Testis (tissue), 2 donors: Measurements from ENCODE around the gene NT5C1A.

ENCODE experiments used
- CTCF ChIP-seq, 3 experiments: fragments of 450-650 bp in 2 of 3; fragments of 200-600 bp in 1 of 3; sonication (generic) in 1 of 3; IDR thresholded peaks; one replicate each; pipeline ENCODE4 v1.5.1; 2016 to 2019; ENCODE audit warnings: antibody characterized with exemption in 3 of 3, mild to moderate bottlenecking in 2 of 3, moderate library complexity in 1 of 3
- POLR2A ChIP-seq: fragments of 450-650 bp; IDR thresholded peaks from one replicate; pipeline ENCODE4 v1.6.1; 2017; ENCODE audit warnings: antibody characterized with exemption, mild to moderate bottlenecking, moderate library complexity

- no peak for TF ChIP-seq CTCF (IDR thresholded peaks at IDR 0.05)
- TF ChIP-seq POLR2A = no peak
Observed at GRCh38 chr1:39637361-39637760, 34.5 kb downstream of the NT5C1A start.
